HEK293 (cell line): ENCODE measurements around the gene FRY.

Source experiments
- INSM2 ChIP-seq: fragments of 450-650 bp; formaldehyde crosslinking; IDR thresholded peaks from 2 replicates; pipeline ENCODE4 v1.5.1; 2016; ENCODE audit warnings: missing biosample characterization, missing genetic modification characterization
- TSHZ1 ChIP-seq: fragments of 450-650 bp; formaldehyde crosslinking; IDR thresholded peaks from 2 replicates; pipeline ENCODE4 v1.5.1; 2016; ENCODE audit warnings: missing biosample characterization, missing genetic modification characterization, borderline replicate concordance
- ZNF10 ChIP-seq: fragments of 450-650 bp; formaldehyde crosslinking; IDR thresholded peaks from 2 replicates; pipeline ENCODE4 v1.5.1; 2017; ENCODE audit warnings: missing biosample characterization, missing genetic modification characterization
- ZNF16 ChIP-seq: fragments of 450-650 bp; formaldehyde crosslinking; IDR thresholded peaks from 2 replicates; pipeline ENCODE4 v1.5.1; 2016; ENCODE audit warnings: low read depth, missing biosample characterization, missing genetic modification characterization
- ZNF626 ChIP-seq: fragments of 450-650 bp; sonication (Bioruptor Pico); formaldehyde crosslinking; IDR thresholded peaks from 2 replicates; pipeline ENCODE4 v1.5.1; 2018; ENCODE audit warnings: missing biosample characterization, missing genetic modification characterization, inconsistent platforms

GRCh38 chr13:32105653-32106313 lies 74.2 kb downstream of the FRY start:
- TF ChIP-seq ZNF626 (tag by site-specific recombination): no peak
- no peak for TF ChIP-seq TSHZ1 (tag by site-specific recombination)
- TF ChIP-seq ZNF16 (tag by site-specific recombination): no peak
- no peak for TF ChIP-seq ZNF10 (tag by site-specific recombination)
- no peak for TF ChIP-seq INSM2 (tag by site-specific recombination)
